Neural cell (in vitro differentiated cells): Measurements from ENCODE around the gene SNRNP40. TPM values are rescaled to one million over a fixed set of nuclear protein-coding genes. Genes with fewer than 3 reads are reported as not detected.
"Not testable (repeated sequence)": the region's sequence is repeated elsewhere in the genome, so short reads cannot be mapped to it uniquely, and the experiment has no call there.

Source experiments
- H2AFZ ChIP-seq: fragments of 200-600, 300-800 bp; sonication (generic), shearing (Covaris generic); 2 replicates; pipeline ENCODE4 v1.6.0; 2014; ENCODE audit warnings: low read depth, mild to moderate bottlenecking, antibody characterized with exemption, low read length, moderate library complexity
- H3F3A ChIP-seq: fragments of 200-600 bp; shearing (Covaris generic); 2 replicates; pipeline ENCODE4 v1.6.1; 2016; ENCODE audit warnings: mild to moderate bottlenecking, moderate library complexity, mixed read lengths, antibody characterized with exemption, low read length; ENCODE audit not compliant: insufficient read depth, poor library complexity, severe bottlenecking
- H3K27ac ChIP-seq: fragments of 200-600, 300-800 bp; sonication (generic), shearing (Covaris generic); 2 replicates; pipeline ENCODE4 v1.5.1; 2014; ENCODE audit warnings: mild to moderate bottlenecking, low read length, moderate library complexity
- H3K27me3 ChIP-seq: fragments of 300-800, 200-600 bp; sonication (generic), shearing (Covaris generic); 2 replicates; pipeline ENCODE4 v1.6.0; 2014; ENCODE audit warnings: mild to moderate bottlenecking, low read depth, low read length, moderate library complexity; ENCODE audit not compliant: insufficient read depth
- H3K36me3 ChIP-seq: fragments of 300-800, 200-600 bp; sonication (generic), shearing (Covaris generic); 2 replicates; pipeline ENCODE4 v1.5.1; 2014; ENCODE audit warnings: mild to moderate bottlenecking, antibody characterized with exemption, low read length, moderate library complexity; ENCODE audit not compliant: insufficient read depth
- H3K4me2 ChIP-seq: fragments of 300-800, 200-600 bp; sonication (generic), shearing (Covaris generic); 2 replicates; pipeline ENCODE4 v1.6.0; 2014; ENCODE audit warnings: mild to moderate bottlenecking, low read length
- H3K4me3 ChIP-seq: fragments of 300-800, 200-600 bp; sonication (generic), shearing (Covaris generic); 2 replicates; pipeline ENCODE4 v1.5.1; 2014; ENCODE audit warnings: mild to moderate bottlenecking, low read length, moderate library complexity
- H3K79me2 ChIP-seq: fragments of 200-600 bp; shearing (Covaris generic); replicated peaks from 2 replicates; pipeline ENCODE4 v1.6.0; 2014; ENCODE audit warnings: mild to moderate bottlenecking, low read length, moderate library complexity; ENCODE audit not compliant: insufficient read depth
- H3K9ac ChIP-seq: fragments of 300-800, 200-600 bp; sonication (generic), shearing (Covaris generic); 2 replicates; pipeline ENCODE4 v1.6.1; 2016; ENCODE audit warnings: mild to moderate bottlenecking, low read length, mixed read lengths
- H3K9me2 ChIP-seq: fragments of 200-600 bp; shearing (Covaris generic); 2 replicates; pipeline ENCODE4 v1.6.1; 2016; ENCODE audit warnings: mild to moderate bottlenecking, low read length, mixed read lengths; ENCODE audit not compliant: insufficient read depth
- H3K9me3 ChIP-seq: fragments of 200-600, 300-800 bp; sonication (generic), shearing (Covaris generic); 2 replicates; pipeline ENCODE4 v1.6.1; 2016; ENCODE audit warnings: mild to moderate bottlenecking, mixed run types, low read length, moderate library complexity, mixed read lengths
- H4K20me1 ChIP-seq: fragments of 200-600 bp; shearing (Covaris generic); 2 replicates; pipeline ENCODE4 v1.6.1; 2016; ENCODE audit warnings: mild to moderate bottlenecking, mixed run types; ENCODE audit not compliant: insufficient read depth
- EP300 ChIP-seq: fragments of 450-650 bp; conservative IDR thresholded peaks from 2 replicates; pipeline ENCODE4 v1.6.1; 2014; ENCODE audit warnings: antibody characterized with exemption, mild to moderate bottlenecking, moderate library complexity; ENCODE audit not compliant: poor library complexity, severe bottlenecking
- EZH2 ChIP-seq: fragments of 200-600, 300-800 bp; shearing (Covaris generic), sonication (generic); IDR thresholded peaks from 2 replicates; pipeline ENCODE4 v1.6.1; 2014; ENCODE audit warnings: antibody characterized with exemption, low read length, borderline replicate concordance, mild to moderate bottlenecking; ENCODE audit not compliant: insufficient read depth, poor library complexity, severe bottlenecking
- MXI1 ChIP-seq: fragments of 450-650 bp; conservative IDR thresholded peaks from 2 replicates; pipeline ENCODE4 v1.6.1; 2014; ENCODE audit warnings: antibody characterized with exemption, mild to moderate bottlenecking; ENCODE audit not compliant: poor library complexity, severe bottlenecking
- POLR2AphosphoS5 ChIP-seq: IDR thresholded peaks from 2 replicates; pipeline ENCODE4 v1.6.1; 2012
- RAD21 ChIP-seq: fragments of 450-650 bp; conservative IDR thresholded peaks from 2 replicates; pipeline ENCODE4 v1.6.1; 2014; ENCODE audit warnings: antibody characterized with exemption, mild to moderate bottlenecking, moderate library complexity
- REST ChIP-seq: IDR thresholded peaks from 2 replicates; pipeline ENCODE4 v1.6.1; 2012; ENCODE audit warnings: borderline replicate concordance
- SMC3 ChIP-seq: fragments of 450-650 bp; conservative IDR thresholded peaks from 2 replicates; pipeline ENCODE4 v1.6.1; 2014; ENCODE audit warnings: antibody characterized with exemption, mild to moderate bottlenecking, moderate library complexity; ENCODE audit not compliant: poor library complexity
- TAF1 ChIP-seq: IDR thresholded peaks from 2 replicates; pipeline ENCODE4 v1.6.1; 2012; ENCODE audit warnings: low read depth
- polyA plus RNA-seq: library from polyadenylated mRNA; depleted of rRNA; stranded (reverse); fragments of >200 nt; gene quantifications from 2 replicates; pipeline ENCODE4 v1.2.3, GENCODE V29; 2014
- TF ChIP-seq, protein P1 (sequence below): fragments of 450-650 bp; IDR thresholded peaks from 2 replicates; pipeline ENCODE4 v1.5.1; 2014; ENCODE audit warnings: antibody characterized with exemption, mild to moderate bottlenecking, moderate library complexity; ENCODE audit not compliant: poor library complexity, severe bottlenecking

The SNRNP40 gene
- polyA plus RNA-seq, 1 donor from 2014 or later, result 87.2 TPM

DNA sequence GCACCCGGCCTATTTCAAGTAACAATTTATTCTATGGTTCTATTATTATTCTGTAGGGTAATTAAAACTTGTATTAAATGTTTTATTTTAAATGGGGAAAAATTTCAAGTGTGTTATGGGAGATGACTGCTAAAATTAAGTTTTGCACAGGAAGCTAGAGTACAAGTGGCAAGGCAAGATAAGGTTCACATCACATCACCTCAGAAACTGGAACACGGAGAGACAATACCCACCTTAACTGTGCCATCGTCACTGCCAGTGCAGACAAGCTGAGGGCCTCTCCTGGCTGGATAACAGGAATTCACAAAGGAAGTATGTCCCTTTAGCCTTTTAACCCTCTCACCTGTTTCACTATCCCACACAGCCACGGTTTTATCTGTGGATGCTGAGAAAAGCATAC, 7.6 kb downstream of the SNRNP40 start:
- no peak overlapping the region for H3K9ac ChIP-seq
- no peak overlapping the region for H2AFZ ChIP-seq
- no peaks in the 10 kb centered on the region for H3F3A ChIP-seq
- H3K79me2 ChIP-seq, result no peaks in the 10 kb centered on the region
- no peak overlapping the region for H3K27ac ChIP-seq
- no peaks in the 10 kb centered on the region for H3K36me3 ChIP-seq
- no peaks in the 10 kb centered on the region for H3K9me2 ChIP-seq
- no peak overlapping the region for H3K4me2 ChIP-seq
- TF ChIP-seq REST (no peak), SMC3 (no peak), MXI1 (no peak), RAD21 (no peak)
- no peaks in the 10 kb centered on the region for H4K20me1 ChIP-seq
- H3K4me3 ChIP-seq, result no peak overlapping the region
- no peaks in the 10 kb centered on the region for H3K9me3 ChIP-seq
- H3K27me3 ChIP-seq, result no peaks in the 10 kb centered on the region

DNA sequence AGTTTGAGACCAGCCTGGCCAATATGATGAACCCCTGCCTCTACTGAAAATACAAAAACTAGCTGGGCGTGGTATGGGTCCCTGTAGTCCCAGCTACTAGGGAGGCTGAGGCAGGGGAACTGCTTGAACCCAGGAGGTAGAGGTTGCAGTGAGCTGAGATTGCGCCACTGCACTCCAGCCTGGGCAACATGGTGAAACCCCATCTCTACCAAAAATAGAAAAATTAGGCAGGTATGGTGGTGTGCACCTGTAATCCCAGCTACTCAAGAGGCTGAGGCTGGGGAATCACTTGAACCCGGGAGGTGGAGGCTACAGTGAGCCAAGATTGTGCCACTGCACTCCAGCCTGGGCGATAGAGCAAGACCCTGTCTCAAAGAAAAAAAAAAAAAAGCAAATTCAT, 8.8 kb downstream of the SNRNP40 start:
- H3K9me3 ChIP-seq, H3K9ac ChIP-seq, H3F3A ChIP-seq, H3K27me3 ChIP-seq, H2AFZ ChIP-seq, H4K20me1 ChIP-seq, H3K79me2 ChIP-seq, H3K4me3 ChIP-seq, H3K27ac ChIP-seq, H3K9me2 ChIP-seq, H3K4me2 ChIP-seq, H3K36me3 ChIP-seq: not testable (repeated sequence)

GRCh38 chr1:31282426-31282825, 14.2 kb downstream of the SNRNP40 start:
- H3K9me2 ChIP-seq, H3K9ac ChIP-seq, H3K27ac ChIP-seq, H3F3A ChIP-seq, H3K4me3 ChIP-seq, H4K20me1 ChIP-seq, H3K79me2 ChIP-seq, H2AFZ ChIP-seq, H3K4me2 ChIP-seq, H3K36me3 ChIP-seq, H3K27me3 ChIP-seq, H3K9me3 ChIP-seq: not testable (repeated sequence)

DNA sequence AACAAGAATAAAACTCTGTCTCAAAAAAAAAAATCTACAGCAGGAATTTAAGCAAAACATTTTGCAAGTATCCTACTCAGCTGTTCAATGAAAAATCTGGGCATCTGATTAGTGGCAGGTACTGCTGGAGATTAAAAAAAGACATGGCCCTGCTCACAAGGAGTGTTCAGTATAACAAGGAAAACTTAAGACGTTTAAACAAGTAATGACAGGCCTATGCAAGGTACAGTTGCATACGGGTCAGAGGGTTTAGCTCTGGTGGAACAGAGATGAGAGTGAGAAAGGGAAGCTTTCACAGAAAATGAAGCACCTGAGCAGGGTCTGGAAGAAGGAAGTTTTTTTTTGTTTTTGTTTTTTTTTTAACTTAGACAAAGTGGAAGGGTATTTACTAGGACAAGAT, 23.0 kb downstream of the SNRNP40 start:
- H4K20me1 ChIP-seq, result no peaks in the 10 kb centered on the region
- no peak for TF ChIP-seq REST
- no peak for TF ChIP-seq MXI1
- no peak for TF ChIP-seq SMC3
- TF ChIP-seq EP300, result no peak
- TF ChIP-seq EZH2, result no peak
- TF ChIP-seq POLR2AphosphoS5, result no peak
- TF ChIP-seq, protein P1, sequence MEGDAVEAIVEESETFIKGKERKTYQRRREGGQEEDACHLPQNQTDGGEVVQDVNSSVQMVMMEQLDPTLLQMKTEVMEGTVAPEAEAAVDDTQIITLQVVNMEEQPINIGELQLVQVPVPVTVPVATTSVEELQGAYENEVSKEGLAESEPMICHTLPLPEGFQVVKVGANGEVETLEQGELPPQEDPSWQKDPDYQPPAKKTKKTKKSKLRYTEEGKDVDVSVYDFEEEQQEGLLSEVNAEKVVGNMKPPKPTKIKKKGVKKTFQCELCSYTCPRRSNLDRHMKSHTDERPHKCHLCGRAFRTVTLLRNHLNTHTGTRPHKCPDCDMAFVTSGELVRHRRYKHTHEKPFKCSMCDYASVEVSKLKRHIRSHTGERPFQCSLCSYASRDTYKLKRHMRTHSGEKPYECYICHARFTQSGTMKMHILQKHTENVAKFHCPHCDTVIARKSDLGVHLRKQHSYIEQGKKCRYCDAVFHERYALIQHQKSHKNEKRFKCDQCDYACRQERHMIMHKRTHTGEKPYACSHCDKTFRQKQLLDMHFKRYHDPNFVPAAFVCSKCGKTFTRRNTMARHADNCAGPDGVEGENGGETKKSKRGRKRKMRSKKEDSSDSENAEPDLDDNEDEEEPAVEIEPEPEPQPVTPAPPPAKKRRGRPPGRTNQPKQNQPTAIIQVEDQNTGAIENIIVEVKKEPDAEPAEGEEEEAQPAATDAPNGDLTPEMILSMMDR, result no peak
- TF ChIP-seq RAD21, result no peak
- no peak for TF ChIP-seq TAF1
- no peaks in the 10 kb centered on the region for H3K27me3 ChIP-seq
- H3F3A ChIP-seq, result no peaks in the 10 kb centered on the region
- no peak overlapping the region for H3K4me2 ChIP-seq
- no peaks in the 10 kb centered on the region for H3K9me3 ChIP-seq
- H3K9me2 ChIP-seq, result no peaks in the 10 kb centered on the region
- H3K4me3 ChIP-seq, result no peak overlapping the region
- H3K79me2 ChIP-seq, result no peaks in the 10 kb centered on the region
- H2AFZ ChIP-seq, result no peak overlapping the region
- peaks cover 6% of the 10 kb centered on the region for H3K36me3 ChIP-seq
- H3K9ac ChIP-seq, result no peak overlapping the region
- H3K27ac ChIP-seq, result no peak overlapping the region
